ENCODE data around the gene STK40. TPM values are rescaled to one million over a fixed set of nuclear protein-coding genes. Genes with fewer than 3 reads are reported as not detected.
A peak's percentile ranks its signal among the peaks of the same experiment; 100 is the strongest.

Gene STK40
- polyA plus RNA-seq, 3 donors: 40.2 to 65.9 (median 55.8) TPM

DNA sequence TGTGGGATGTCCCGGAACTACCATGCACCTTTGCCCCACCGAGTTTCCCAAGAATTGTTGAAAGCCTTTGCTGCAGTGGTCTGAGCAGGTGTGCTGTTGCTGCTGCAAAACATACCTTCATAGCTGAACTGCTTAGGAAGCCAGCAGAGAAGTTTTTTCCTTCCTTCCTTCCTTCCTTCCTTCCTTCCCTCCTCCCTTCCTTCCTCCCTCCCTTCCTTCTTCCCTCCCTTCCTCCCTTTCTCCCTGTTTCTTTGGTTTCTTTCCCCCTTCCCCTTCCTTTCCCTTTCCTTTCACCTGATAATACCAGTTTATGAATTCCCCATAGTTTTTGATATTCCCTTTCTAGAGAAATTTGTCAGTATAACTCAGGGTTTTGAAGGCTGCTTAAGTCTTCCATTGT is 90.3 kb downstream of the STK40 start:
- Histone ChIP-seq H2AFZ (ENCODE audit: insufficient read depth, low read depth, low read length, poor library complexity, severe bottlenecking) (no peak overlapping the region), H3K79me2 (ENCODE audit: insufficient read depth, low read length) (no peaks in the 10 kb centered on the region), H3K9me3 (replicated peaks in 1 of 2; ENCODE audit: control insufficient read depth in 1 of 2, insufficient read depth in 1 of 2, low read length in 2 of 2) (no peaks in the 10 kb centered on the region), H3K4me3 (replicated peaks in 1 of 3; ENCODE audit: low read depth in 2 of 3, low read length in 3 of 3) (no peak overlapping the region), H3K27ac (ENCODE audit: low read depth in 1 of 2, low read length in 2 of 2) (no peak overlapping the region), H3K9ac (ENCODE audit: insufficient read depth, low read length, poor library complexity, severe bottlenecking) (no peak overlapping the region), H3K4me2 (replicated peaks; ENCODE audit: extremely low read depth, low read length, poor library complexity, severe bottlenecking) (no peak overlapping the region), H3K27me3 (ENCODE audit: control insufficient read depth in 2 of 2, insufficient read depth in 2 of 2, low read length in 2 of 2) (no peaks in the 10 kb centered on the region), H4K20me1 (ENCODE audit: insufficient read depth, low read length) (peaks cover 60% of the 10 kb centered on the region), H3K36me3 (replicated peaks in 1 of 2; ENCODE audit: control insufficient read depth in 1 of 2, insufficient read depth in 2 of 2, low read length in 2 of 2) (peaks cover 78 to 91% of the 10 kb centered on the region in 2 donors), H3K4me1 (ENCODE audit: control insufficient read depth in 1 of 2, insufficient read depth in 2 of 2, low read length in 2 of 2) (peaks cover 7 to 12% of the 10 kb centered on the region in 2 donors)
- WGBS (ENCODE audit: insufficient coverage): 100% methylated on average over 1 of the region's 2 CpGs
- intact Hi-C loops (cut with micrococcal nuclease): no loop called here
- H3K27ac Mint-ChIP-seq: peak overlapping the region in 5 of 7 donors; percentile 20 to 59 (median 37)
- TF ChIP-seq, protein P1, sequence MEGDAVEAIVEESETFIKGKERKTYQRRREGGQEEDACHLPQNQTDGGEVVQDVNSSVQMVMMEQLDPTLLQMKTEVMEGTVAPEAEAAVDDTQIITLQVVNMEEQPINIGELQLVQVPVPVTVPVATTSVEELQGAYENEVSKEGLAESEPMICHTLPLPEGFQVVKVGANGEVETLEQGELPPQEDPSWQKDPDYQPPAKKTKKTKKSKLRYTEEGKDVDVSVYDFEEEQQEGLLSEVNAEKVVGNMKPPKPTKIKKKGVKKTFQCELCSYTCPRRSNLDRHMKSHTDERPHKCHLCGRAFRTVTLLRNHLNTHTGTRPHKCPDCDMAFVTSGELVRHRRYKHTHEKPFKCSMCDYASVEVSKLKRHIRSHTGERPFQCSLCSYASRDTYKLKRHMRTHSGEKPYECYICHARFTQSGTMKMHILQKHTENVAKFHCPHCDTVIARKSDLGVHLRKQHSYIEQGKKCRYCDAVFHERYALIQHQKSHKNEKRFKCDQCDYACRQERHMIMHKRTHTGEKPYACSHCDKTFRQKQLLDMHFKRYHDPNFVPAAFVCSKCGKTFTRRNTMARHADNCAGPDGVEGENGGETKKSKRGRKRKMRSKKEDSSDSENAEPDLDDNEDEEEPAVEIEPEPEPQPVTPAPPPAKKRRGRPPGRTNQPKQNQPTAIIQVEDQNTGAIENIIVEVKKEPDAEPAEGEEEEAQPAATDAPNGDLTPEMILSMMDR (IDR thresholded peaks at IDR 0.05): no peak
- no peaks in the 10 kb centered on the region for H3K27me3 Mint-ChIP-seq (ENCODE audit: low read depth in 3 of 3)
- no peak for DNase-seq
- H3K9me3 Mint-ChIP-seq: peaks cover 0 to 1% (median 0%) of the 10 kb centered on the region in 7 donors
- H3K4me1 Mint-ChIP-seq: peaks cover 9% of the 10 kb centered on the region
- H3K36me3 Mint-ChIP-seq: peaks cover 75 to 88% of the 10 kb centered on the region in 2 donors
- H3K4me3 Mint-ChIP-seq: no peak overlapping the region

Small RNAs within 50 kb of the gene (small RNA-seq; reads per million reads assigned to genes)
- gene RNU4-27P (ENCODE audit: insufficient read length, low read depth) (not detected), gene SNORA63C (ENCODE audit: insufficient read length, low read depth) (not detected)

Other genes starting within 250 kb of the STK40 start
- gene TRAPPC3, start 236.4 kb downstream of the STK40 start, polyA plus RNA-seq: 100 to 1,000 TPM in 2 of 3 donors, 10 to 100 TPM in 1; 61.1 to 136 (median 125) TPM
- 100 to 1,000 TPM in 1 of 3 donors, 10 to 100 TPM in 2; 12.3 to 153 (median 13.6) TPM for gene MAP7D1, start 229.8 kb downstream of the STK40 start, polyA plus RNA-seq
- 10 to 100 TPM; 30.1 to 63.4 (median 35.7) TPM for gene THRAP3, start 161.5 kb downstream of the STK40 start, polyA plus RNA-seq
- gene SH3D21, start 79.6 kb downstream of the STK40 start, polyA plus RNA-seq: under 1 TPM in 1 of 3 donors, not detected in 2; 0.56 TPM
- 10 to 100 TPM; 13.7 to 19.1 (median 16.6) TPM for gene EVA1B, start 62.3 kb downstream of the STK40 start, polyA plus RNA-seq
- 100 to 1,000 TPM in 2 of 3 donors, 10 to 100 TPM in 1; 91.4 to 234 (median 224) TPM for gene LSM10, start 12.0 kb upstream of the STK40 start, polyA plus RNA-seq
- gene OSCP1, start 64.5 kb upstream of the STK40 start, polyA plus RNA-seq: under 1 TPM in 2 of 3 donors, not detected in 1; 0.12 to 0.82 TPM
- 10 to 100 TPM; 36.2 to 68.1 (median 66.4) TPM for gene MRPS15, start 78.5 kb upstream of the STK40 start, polyA plus RNA-seq
- gene CSF3R, start 97.0 kb upstream of the STK40 start, polyA plus RNA-seq: 1,000 to 10,000 TPM in 1 of 3 donors, 100 to 1,000 TPM in 2; 270 to 1,537 (median 447) TPM

Measured in CD14-positive monocyte (primary cell).